Muscle of leg (tissue), 11 donors: ENCODE results near the gene RAB36. TPM values are rescaled to one million over a fixed set of nuclear protein-coding genes. Genes with fewer than 3 reads are reported as not detected.
A peak's percentile ranks its signal among the peaks of the same experiment; 100 is the strongest.

Experiments
- DNase-seq: peaks from one replicate; pipeline ENCODE4 v3.0.0; 2013
- H3K27ac ChIP-seq: one replicate; pipeline ENCODE4 v1.5.1; 2013; ENCODE audit warnings: mild to moderate bottlenecking, low read length, control low read depth
- H3K27me3 ChIP-seq: one replicate; pipeline ENCODE4 v1.6.1; 2013; ENCODE audit warnings: low read length; ENCODE audit not compliant: control insufficient read depth, insufficient read depth
- H3K36me3 ChIP-seq: one replicate; pipeline ENCODE4 v1.6.1; 2013; ENCODE audit warnings: low read length; ENCODE audit not compliant: control insufficient read depth, insufficient read depth
- H3K4me1 ChIP-seq: one replicate; pipeline ENCODE4 v1.6.1; 2013; ENCODE audit warnings: low read length; ENCODE audit not compliant: control insufficient read depth, insufficient read depth
- H3K4me3 ChIP-seq: one replicate; pipeline ENCODE4 v1.5.1; 2013; ENCODE audit warnings: low read length, control low read depth
- H3K9me3 ChIP-seq: replicated peaks from 2 replicates; pipeline ENCODE4 v1.6.1; 2013; ENCODE audit warnings: low read depth, low read length; ENCODE audit not compliant: control insufficient read depth
- WGBS: methylation state at CpG from one replicate; pipeline ENCODE4 v1.1.5; 2013; ENCODE audit warnings: missing lambda C conversion rate; ENCODE audit not compliant: insufficient coverage; 5-methylcytosine and 5-hydroxymethylcytosine counted together
- polyA plus RNA-seq, 8 donors: library from polyadenylated mRNA; unstranded; fragments of 120-200 nt; gene quantifications; one replicate each; pipeline versions ENCODE4 v1.2.1 to v1.2.3, GENCODE V29; 2013; ENCODE audit warnings: inconsistent platforms in 1 of 8, low replicate concordance in 1 of 8; ENCODE audit not compliant: insufficient read length in 8 of 8, insufficient read depth in 1 of 8
- total RNA-seq: library from RNA; stranded (reverse); fragments of 120-200 nt; gene quantifications from one replicate; pipeline ENCODE4 v1.2.4, GENCODE V29; 2013

The RAB36 gene
- total and polyA plus RNA-seq, 9 donors, result 1.0 to 2.7 (median 1.5) TPM

- Histone ChIP-seq H3K36me3 (no peaks in the 10 kb centered on the region), H3K27me3 (peaks cover 4% of the 10 kb centered on the region)
- WGBS, result 78% methylated on average over 9 of the region's 14 CpGs
Measured at GRCh38 chr22:23158516-23159290, 13.4 kb downstream of the RAB36 start.

DNA sequence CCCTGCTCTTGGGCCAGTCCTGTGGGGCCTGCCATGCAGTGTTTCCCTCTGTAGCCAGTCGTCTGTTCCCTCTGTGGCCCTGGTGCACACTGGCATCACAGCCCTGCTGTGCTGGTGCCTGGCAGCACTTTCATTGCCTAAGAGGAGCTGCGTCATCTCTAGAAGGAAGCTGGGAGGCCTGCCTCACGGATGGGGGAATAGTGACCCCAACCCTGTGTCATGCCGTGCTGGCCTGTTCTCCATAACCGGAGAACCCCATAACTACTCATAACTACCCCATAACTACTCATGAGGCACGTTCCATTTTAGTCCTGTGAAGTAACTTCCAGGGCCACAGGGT, 14.0 kb downstream of the RAB36 start:
- 83% methylated on average over 5 of the region's 6 CpGs for WGBS
- no peak overlapping the region for H3K27ac ChIP-seq
- no peaks in the 10 kb centered on the region for H3K36me3 ChIP-seq

More at GRCh38 chr22:23158516-23159290, 13.4 kb downstream of the RAB36 start:
- Histone ChIP-seq H3K9me3 (no peaks in the 10 kb centered on the region), H3K4me3 (no peak overlapping the region), H3K4me1 (peaks cover 3% of the 10 kb centered on the region), H3K27ac (no peak overlapping the region)
- DNase-seq, result no peak

GRCh38 chr22:23161029-23161428, 15.8 kb downstream of the RAB36 start:
- Histone ChIP-seq H3K4me3 (no peak overlapping the region), H3K27ac (no peak overlapping the region), H3K27me3 (peaks cover 7% of the 10 kb centered on the region), H3K36me3 (no peaks in the 10 kb centered on the region), H3K9me3 (no peaks in the 10 kb centered on the region), H3K4me1 (peaks cover 11% of the 10 kb centered on the region)
- 93% methylated on average over 4 of the region's 4 CpGs for WGBS
- DNase-seq, result no peak

More for the DNA sequence above, 14.0 kb downstream of the RAB36 start:
- H3K4me1 ChIP-seq, result peaks cover 9% of the 10 kb centered on the region
- no peaks in the 10 kb centered on the region for H3K9me3 ChIP-seq
- peaks cover 4% of the 10 kb centered on the region for H3K27me3 ChIP-seq
- DNase-seq, result no peak
- H3K4me3 ChIP-seq, result no peak overlapping the region

GRCh38 chr22:23161574-23161973, 16.3 kb downstream of the RAB36 start:
- WGBS, result 64% methylated on average over 12 of the region's 13 CpGs
- no peak for DNase-seq
- Histone ChIP-seq H3K4me1 (peaks cover 11% of the 10 kb centered on the region), H3K36me3 (no peaks in the 10 kb centered on the region), H3K27me3 (peaks cover 9% of the 10 kb centered on the region), H3K4me3 (no peak overlapping the region), H3K9me3 (no peaks in the 10 kb centered on the region), H3K27ac (no peak overlapping the region)

- peaks cover 6% of the 10 kb centered on the region for H3K27me3 ChIP-seq
- no peaks in the 10 kb centered on the region for H3K36me3 ChIP-seq
- WGBS, result 58% methylated on average over 5 of the region's 8 CpGs
- H3K4me1 ChIP-seq, result peaks cover 11% of the 10 kb centered on the region
- no peaks in the 10 kb centered on the region for H3K9me3 ChIP-seq
- H3K27ac ChIP-seq, result no peak overlapping the region
- peak; percentile 46 for DNase-seq
- H3K4me3 ChIP-seq, result no peak overlapping the region
Measured at GRCh38 chr22:23163665-23164064, 18.4 kb downstream of the RAB36 start.

DNA sequence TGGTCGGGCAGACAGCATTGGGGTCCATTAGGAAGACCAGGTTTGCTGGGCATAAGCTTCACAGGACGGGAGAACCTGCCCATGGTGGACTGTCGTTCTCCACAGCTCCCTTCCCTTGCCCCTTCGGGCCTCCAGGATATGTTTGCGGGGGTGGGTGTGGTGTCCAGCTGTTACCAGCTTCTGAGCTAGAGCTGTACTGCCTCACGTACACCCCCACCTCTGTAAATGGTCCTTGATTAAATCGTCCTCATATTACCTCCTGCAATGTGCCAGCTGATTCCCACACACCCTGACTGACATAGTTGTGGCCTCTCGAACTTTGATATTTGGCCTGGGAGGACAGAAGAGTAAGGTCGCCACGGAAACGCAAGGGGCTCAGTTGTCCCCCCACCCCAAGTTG, 18.8 kb downstream of the RAB36 start:
- WGBS, result 84% methylated on average over 5 of the region's 11 CpGs
- peaks cover 11% of the 10 kb centered on the region for H3K4me1 ChIP-seq
- H3K36me3 ChIP-seq, result no peaks in the 10 kb centered on the region
- DNase-seq, result no peak
- H3K4me3 ChIP-seq, result no peak overlapping the region
- H3K27ac ChIP-seq, result no peak overlapping the region
- H3K9me3 ChIP-seq, result no peaks in the 10 kb centered on the region
- H3K27me3 ChIP-seq, result peaks cover 6% of the 10 kb centered on the region

- no peaks in the 10 kb centered on the region for H3K36me3 ChIP-seq
Measured at GRCh38 chr22:23166042-23166831, 21.0 kb downstream of the RAB36 start.

DNA sequence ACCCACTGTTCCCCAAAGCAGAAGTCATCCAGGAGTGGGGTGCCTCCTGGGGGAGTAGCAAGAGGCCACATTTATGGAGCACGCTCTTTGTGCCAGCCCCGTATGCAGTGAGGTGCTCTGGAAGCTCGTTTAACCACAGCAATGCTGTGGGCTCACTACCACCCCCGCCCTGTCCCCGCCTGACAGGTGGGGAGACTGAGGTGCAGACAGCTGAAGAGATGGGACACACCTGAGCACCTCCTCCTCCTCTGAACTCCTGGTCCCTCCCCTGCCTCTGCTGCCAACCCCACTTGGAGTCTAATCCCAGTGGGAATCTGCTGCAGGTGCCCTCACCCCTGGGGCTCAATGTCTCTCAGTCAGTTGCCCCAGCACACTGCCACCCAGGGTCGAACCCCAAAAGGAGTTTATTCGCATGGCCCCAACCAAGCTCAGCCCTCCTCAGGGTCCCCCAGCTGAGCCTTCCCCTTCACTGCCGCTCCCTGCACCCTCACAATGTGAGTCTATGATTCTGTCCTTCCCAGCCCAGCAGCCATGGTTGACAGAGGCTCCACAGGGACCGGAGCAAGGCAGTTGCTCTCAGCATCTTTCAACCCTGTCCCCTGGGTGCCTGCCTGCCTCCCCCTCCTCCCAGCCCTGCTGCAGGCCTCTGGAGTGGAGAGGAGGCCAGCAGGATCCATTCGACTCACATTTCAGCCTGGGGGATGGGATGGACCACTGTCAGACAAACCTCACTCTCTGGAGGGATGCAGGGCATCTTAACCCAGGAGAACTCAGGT, 21.8 kb downstream of the RAB36 start:
- WGBS, result 78% methylated on average over 8 of the region's 10 CpGs
- no peak overlapping the region for H3K27ac ChIP-seq
- no peak overlapping the region for H3K4me3 ChIP-seq
- peaks cover 11% of the 10 kb centered on the region for H3K4me1 ChIP-seq
- no peaks in the 10 kb centered on the region for H3K9me3 ChIP-seq
- no peaks in the 10 kb centered on the region for H3K36me3 ChIP-seq
- DNase-seq, result no peak
- H3K27me3 ChIP-seq, result peaks cover 6% of the 10 kb centered on the region

More at GRCh38 chr22:23166042-23166831, 21.0 kb downstream of the RAB36 start:
- Histone ChIP-seq H3K4me1 (peaks cover 11% of the 10 kb centered on the region), H3K27ac (no peak overlapping the region), H3K4me3 (no peak overlapping the region), H3K9me3 (no peaks in the 10 kb centered on the region), H3K27me3 (peaks cover 6% of the 10 kb centered on the region)
- 78% methylated on average over 4 of the region's 6 CpGs for WGBS
- DNase-seq, result no peak

GRCh38 chr22:23168391-23169042, 23.2 kb downstream of the RAB36 start:
- 90% methylated on average over 5 of the region's 9 CpGs for WGBS
- Histone ChIP-seq H3K27ac (no peak overlapping the region), H3K36me3 (no peaks in the 10 kb centered on the region), H3K4me1 (peaks cover 10% of the 10 kb centered on the region), H3K4me3 (no peak overlapping the region), H3K27me3 (peaks cover 6% of the 10 kb centered on the region), H3K9me3 (no peaks in the 10 kb centered on the region)
- DNase-seq, result no peak
